ENCODE results near the gene ACYP1.

GRCh38 chr14:75048101-75048500 is 15.7 kb downstream of the ACYP1 start:
- TF ChIP-seq CTCF (IDR thresholded peaks at IDR 0.05) (no peak), EP300 (IDR thresholded peaks at IDR 0.05) (no peak), POLR2A (IDR thresholded peaks at IDR 0.05) (no peak)
